Fibroblast of lung (primary cell): Measurements from ENCODE around the gene ADA. TPM values are rescaled to one million over a fixed set of nuclear protein-coding genes. Genes with fewer than 3 reads are reported as not detected.

Source experiments
- DNase-seq, 2 donors: peaks; one replicate each; pipeline versions ENCODE4 v3.0.0 to v3.0.0-alpha.2; 2010; ENCODE audit warnings: low read depth in 2 of 2
- H2AFZ ChIP-seq: 2 replicates; pipeline ENCODE4 v1.5.1; 2012; ENCODE audit warnings: low read length, control low read depth, inconsistent platforms
- H3K27ac ChIP-seq: 2 replicates; pipeline ENCODE4 v1.5.1; 2011; ENCODE audit warnings: low read length, control low read depth; ENCODE audit not compliant: insufficient read depth
- H3K27me3 ChIP-seq: 2 replicates; pipeline ENCODE4 v1.5.1; 2011; ENCODE audit warnings: mild to moderate bottlenecking, low read length; ENCODE audit not compliant: control insufficient read depth, insufficient read depth
- H3K36me3 ChIP-seq: 2 replicates; pipeline ENCODE4 v1.5.1; 2011; ENCODE audit warnings: low read length; ENCODE audit not compliant: control insufficient read depth, insufficient read depth
- H3K4me1 ChIP-seq: 2 replicates; pipeline ENCODE4 v1.5.1; 2011; ENCODE audit warnings: low read length; ENCODE audit not compliant: control insufficient read depth, insufficient read depth; ENCODE audit errors: extremely low read depth
- H3K4me2 ChIP-seq: 2 replicates; pipeline ENCODE4 v1.5.1; 2011; ENCODE audit warnings: low read length, control low read depth; ENCODE audit not compliant: insufficient read depth; ENCODE audit errors: extremely low read depth
- H3K4me3 ChIP-seq, 4 experiments: fragments of 200-600 bp in 1 of 4; sonication (generic) in 1 of 4; replicated peaks in 1 of 4; 2 replicates each; pipeline ENCODE4 v1.5.1; 2011 to 2016; ENCODE audit warnings: low read length in 4 of 4, low read depth in 3 of 4, mild to moderate bottlenecking in 3 of 4, control low read depth in 2 of 4, inconsistent platforms in 1 of 4, mixed read lengths in 1 of 4; ENCODE audit not compliant: insufficient read depth in 1 of 4; ENCODE audit errors: control extremely low read depth in 1 of 4
- H3K79me2 ChIP-seq: 2 replicates; pipeline ENCODE4 v1.5.1; 2012; ENCODE audit warnings: mild to moderate bottlenecking, low read length, inconsistent platforms; ENCODE audit not compliant: control insufficient read depth, insufficient read depth
- H3K9ac ChIP-seq: 2 replicates; pipeline ENCODE4 v1.5.1; 2011; ENCODE audit warnings: mild to moderate bottlenecking, low read length, control low read depth; ENCODE audit not compliant: insufficient read depth
- H3K9me3 ChIP-seq: 2 replicates; pipeline ENCODE4 v1.5.1; 2012; ENCODE audit warnings: low read depth, low read length; ENCODE audit not compliant: control insufficient read depth, insufficient read depth
- H4K20me1 ChIP-seq: 2 replicates; pipeline ENCODE4 v1.5.1; 2011; ENCODE audit warnings: low read length; ENCODE audit not compliant: control insufficient read depth, insufficient read depth; ENCODE audit errors: extremely low read depth
- EZH2 ChIP-seq: IDR thresholded peaks from 2 replicates; pipeline ENCODE4 v1.5.1; 2012; ENCODE audit warnings: low read length, control low read depth, mild to moderate bottlenecking; ENCODE audit errors: missing control alignments
- polyA plus RNA-seq, 2 donors: library from polyadenylated mRNA; depleted of rRNA in 1 of 2; stranded (reverse) in 1 of 2; unstranded in 1 of 2; fragments of >200 nt; gene quantifications; 2 replicates each; pipeline ENCODE4 v1.2.1, GENCODE V29; 2011 to 2012; ENCODE audit warnings: missing spikeins in 1 of 2
- total RNA-seq: library from RNA; depleted of rRNA; stranded (reverse); fragments of >200 nt; gene quantifications from 2 replicates; pipeline ENCODE4 v1.2.1, GENCODE V29; 2014
- TF ChIP-seq, protein P1 (sequence below), 2 donors: IDR thresholded peaks in 1 of 2; conservative IDR thresholded peaks in 1 of 2; 1 replicate in 1 of 2; 2 replicates in 1 of 2; pipeline ENCODE4 v1.5.1; 2011 to 2012; ENCODE audit warnings: low read length in 2 of 2, control low read depth in 1 of 2, inconsistent platforms in 1 of 2, low read depth in 1 of 2, mild to moderate bottlenecking in 1 of 2

ADA gene
- total and polyA plus RNA-seq, 2 donors (not counting 1 experiment from before 2014, with no cell fraction given), result 5.4 to 21.9 TPM

DNA sequence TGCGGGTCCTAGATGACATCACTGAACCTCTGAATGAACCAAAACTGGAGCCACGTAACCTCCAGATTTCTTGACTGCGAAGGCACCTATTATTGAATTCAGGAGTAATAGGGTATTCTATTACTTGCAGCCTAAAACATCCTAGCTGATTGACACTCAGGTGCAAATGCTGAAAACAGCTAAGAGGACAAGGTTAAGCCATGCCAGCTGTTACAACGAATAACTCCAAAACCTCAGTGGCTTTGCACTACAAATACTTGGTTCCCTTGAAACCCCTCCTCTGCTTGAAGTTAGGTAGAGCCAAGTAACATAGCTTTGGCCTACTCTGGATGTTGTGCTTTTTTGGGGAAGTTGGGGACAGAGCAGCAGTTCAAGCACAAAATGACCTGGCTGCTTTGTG is 42.7 kb upstream of the ADA start:
- Histone ChIP-seq H3K4me2 (no peak overlapping the region), H3K9ac (no peak overlapping the region), H3K79me2 (no peaks in the 10 kb centered on the region), H3K4me3 (no peak overlapping the region), H3K27me3 (no peaks in the 10 kb centered on the region), H3K9me3 (no peaks in the 10 kb centered on the region), H3K4me1 (peaks cover 29% of the 10 kb centered on the region), H3K27ac (peak overlapping the region; percentile 80), H3K36me3 (no peaks in the 10 kb centered on the region), H2AFZ (no peak overlapping the region), H4K20me1 (no peaks in the 10 kb centered on the region)
- TF ChIP-seq EZH2, result no peak
- TF ChIP-seq, protein P1, sequence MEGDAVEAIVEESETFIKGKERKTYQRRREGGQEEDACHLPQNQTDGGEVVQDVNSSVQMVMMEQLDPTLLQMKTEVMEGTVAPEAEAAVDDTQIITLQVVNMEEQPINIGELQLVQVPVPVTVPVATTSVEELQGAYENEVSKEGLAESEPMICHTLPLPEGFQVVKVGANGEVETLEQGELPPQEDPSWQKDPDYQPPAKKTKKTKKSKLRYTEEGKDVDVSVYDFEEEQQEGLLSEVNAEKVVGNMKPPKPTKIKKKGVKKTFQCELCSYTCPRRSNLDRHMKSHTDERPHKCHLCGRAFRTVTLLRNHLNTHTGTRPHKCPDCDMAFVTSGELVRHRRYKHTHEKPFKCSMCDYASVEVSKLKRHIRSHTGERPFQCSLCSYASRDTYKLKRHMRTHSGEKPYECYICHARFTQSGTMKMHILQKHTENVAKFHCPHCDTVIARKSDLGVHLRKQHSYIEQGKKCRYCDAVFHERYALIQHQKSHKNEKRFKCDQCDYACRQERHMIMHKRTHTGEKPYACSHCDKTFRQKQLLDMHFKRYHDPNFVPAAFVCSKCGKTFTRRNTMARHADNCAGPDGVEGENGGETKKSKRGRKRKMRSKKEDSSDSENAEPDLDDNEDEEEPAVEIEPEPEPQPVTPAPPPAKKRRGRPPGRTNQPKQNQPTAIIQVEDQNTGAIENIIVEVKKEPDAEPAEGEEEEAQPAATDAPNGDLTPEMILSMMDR (conservative IDR thresholded peaks at IDR 0.05 in 1 of 2, IDR thresholded peaks at IDR 0.05 in 1 of 2; ENCODE audit: low read depth in 1 of 2, low read length in 2 of 2), result no peak
- no peak for DNase-seq

DNA sequence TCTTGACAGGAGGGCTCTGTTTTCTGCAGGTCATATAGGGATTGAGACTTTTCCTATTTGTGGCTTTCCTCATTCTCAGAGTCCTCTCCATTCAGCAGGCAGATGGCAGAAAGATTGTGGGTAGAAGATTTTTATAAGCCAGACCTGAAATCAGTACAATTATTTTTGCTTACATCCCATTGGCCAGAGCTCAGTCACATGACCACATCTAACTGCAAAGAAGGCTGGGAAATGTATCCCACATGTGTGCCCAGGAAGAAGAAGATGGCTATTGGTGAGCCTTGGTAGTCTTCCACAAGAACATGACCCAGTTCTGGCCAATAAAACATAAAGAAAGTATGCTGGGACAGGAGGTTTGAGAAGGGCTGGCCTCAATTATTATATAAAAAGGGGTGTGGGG is 42.1 kb upstream of the ADA start:
- Histone ChIP-seq H4K20me1 (no peaks in the 10 kb centered on the region), H3K4me2 (no peak overlapping the region), H3K79me2 (no peaks in the 10 kb centered on the region), H3K4me1 (peaks cover 29% of the 10 kb centered on the region), H2AFZ (no peak overlapping the region), H3K4me3 (no peak overlapping the region), H3K36me3 (no peaks in the 10 kb centered on the region), H3K27me3 (no peaks in the 10 kb centered on the region), H3K27ac (peak overlapping the region; percentile 55), H3K9ac (no peak overlapping the region), H3K9me3 (no peaks in the 10 kb centered on the region)
- no peak for DNase-seq
- no peak for TF ChIP-seq EZH2
- TF ChIP-seq, protein P1 (conservative IDR thresholded peaks at IDR 0.05 in 1 of 2, IDR thresholded peaks at IDR 0.05 in 1 of 2; ENCODE audit: low read depth in 1 of 2, low read length in 2 of 2), result no peak

DNA sequence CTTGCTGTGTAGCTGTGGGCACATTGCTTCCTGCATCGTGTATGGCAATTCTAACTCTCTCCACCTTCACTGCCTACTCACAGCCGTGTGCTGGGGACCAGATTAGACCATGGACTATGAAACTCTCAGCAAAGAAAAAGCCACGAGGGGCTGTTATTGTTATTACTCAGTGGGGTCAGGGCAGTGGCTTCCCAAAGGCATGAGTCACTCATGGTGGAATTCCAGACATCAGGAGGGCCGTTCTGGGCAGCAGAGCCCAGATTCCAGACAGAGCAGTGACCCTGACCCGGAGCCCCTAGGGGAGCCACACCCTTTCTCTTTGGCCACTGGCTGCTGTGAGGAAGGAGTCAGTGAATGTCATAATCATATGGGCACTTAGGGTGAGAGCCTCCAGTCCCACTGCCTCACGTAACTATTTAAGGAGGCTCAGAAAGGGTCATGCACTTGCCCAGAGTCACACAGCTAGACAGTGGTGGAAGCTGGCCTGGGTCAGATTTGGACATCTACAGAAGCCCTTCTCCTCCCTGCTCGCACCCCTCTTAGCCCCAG is 41.5 kb upstream of the ADA start:
- Histone ChIP-seq H3K36me3 (no peaks in the 10 kb centered on the region), H3K9ac (no peak overlapping the region), H3K9me3 (no peaks in the 10 kb centered on the region), H3K27me3 (no peaks in the 10 kb centered on the region), H3K4me1 (peaks cover 29% of the 10 kb centered on the region), H3K4me3 (no peak overlapping the region), H3K79me2 (no peaks in the 10 kb centered on the region), H3K27ac (peak overlapping the region; percentile 55), H2AFZ (no peak overlapping the region), H4K20me1 (no peaks in the 10 kb centered on the region), H3K4me2 (peak overlapping the region; percentile 18)
- no peak for TF ChIP-seq EZH2
- TF ChIP-seq, protein P1 (conservative IDR thresholded peaks at IDR 0.05 in 1 of 2, IDR thresholded peaks at IDR 0.05 in 1 of 2; ENCODE audit: low read depth in 1 of 2, low read length in 2 of 2), result no peak
- DNase-seq, result peak; percentile 95 to 97
